Testis (tissue), 3 donors: ENCODE data around the gene C1orf21. TPM values are rescaled to one million over a fixed set of nuclear protein-coding genes. Genes with fewer than 3 reads are reported as not detected.

ENCODE experiments used
- DNase-seq: peaks from one replicate; pipeline ENCODE4 v3.0.0-alpha.2; 2019
- H3K27ac ChIP-seq, 2 donors: fragments of 200-600 bp; sonication (generic); one replicate each; pipeline ENCODE4 v1.5.1; 2019
- H3K27me3 ChIP-seq: fragments of 200-600 bp; sonication (generic); one replicate; pipeline ENCODE4 v1.5.1; 2019
- H3K36me3 ChIP-seq: fragments of 200-600 bp; sonication (generic); one replicate; pipeline ENCODE4 v1.5.1; 2017; ENCODE audit warnings: low read depth; ENCODE audit errors: missing control alignments
- H3K4me1 ChIP-seq: fragments of 200-600 bp; sonication (generic); one replicate; pipeline ENCODE4 v1.5.1; 2019
- H3K4me3 ChIP-seq, 2 donors: fragments of 200-600 bp; sonication (generic); one replicate each; pipeline ENCODE4 v1.5.1; 2017 to 2019
- H3K9me3 ChIP-seq: fragments of 200-600 bp; sonication (generic); one replicate; pipeline ENCODE4 v1.5.1; 2017
- CTCF ChIP-seq, 3 experiments: fragments of 450-650 bp in 2 of 3; fragments of 200-600 bp in 1 of 3; sonication (generic) in 1 of 3; IDR thresholded peaks; one replicate each; pipeline ENCODE4 v1.5.1; 2016 to 2019; ENCODE audit warnings: antibody characterized with exemption in 3 of 3, mild to moderate bottlenecking in 2 of 3, moderate library complexity in 1 of 3
- POLR2A ChIP-seq: fragments of 450-650 bp; IDR thresholded peaks from one replicate; pipeline ENCODE4 v1.6.1; 2017; ENCODE audit warnings: antibody characterized with exemption, mild to moderate bottlenecking, moderate library complexity
- WGBS, 2 donors: methylation state at CpG; one replicate each; pipeline ENCODE4 v1.1.5; 2018; 5-methylcytosine and 5-hydroxymethylcytosine counted together
- intact Hi-C: fragments of 100-400 bp; cut with DNase I; formaldehyde crosslinking; loops from one replicate; pipeline ENCODE4 v1.15.1; 2023; ENCODE audit warnings: low total_unique reads
- polyA plus RNA-seq: library from polyadenylated mRNA; stranded (reverse); fragments of 350-450 nt; fragmentation: Illumina TruSeq; extraction: RNeasy Lipid Tissue Mini Kit (QIAGEN cat#74804); gene quantifications from one replicate; pipeline ENCODE4 v1.2.3, GENCODE V29; 2014; ENCODE audit warnings: low read depth, low replicate concordance; ENCODE audit not compliant: insufficient read depth
- total RNA-seq, 2 donors: library from RNA; depleted of rRNA; stranded (reverse); fragments of >200 nt; gene quantifications; one replicate each; pipeline ENCODE4 v1.2.3, GENCODE V29; 2016

Gene C1orf21
- total and polyA plus RNA-seq, 3 donors from 2014 or later, result 13.9 to 17.2 (median 16.0) TPM

GRCh38 chr1:184672013-184672726 lies 285.3 kb downstream of the C1orf21 start:
- DNase-seq, result no peak
- 55 to 63% methylated on average over 9 of the region's 9 CpGs for WGBS, 2 donors
- Histone ChIP-seq H3K4me1 (no peaks in the 10 kb centered on the region), H3K4me3 (no peak overlapping the region), H3K36me3 (no peaks in the 10 kb centered on the region), H3K9me3 (no peaks in the 10 kb centered on the region), H3K27me3 (no peaks in the 10 kb centered on the region), H3K27ac (no peak overlapping the region)
- TF ChIP-seq CTCF (IDR thresholded peaks at IDR 0.05) (no peak), POLR2A (no peak)
- intact Hi-C loops, result no loop called here

GRCh38 chr1:184673305-184673704 lies 286.5 kb downstream of the C1orf21 start:
- no peak for DNase-seq
- no peak overlapping the region for H3K27ac ChIP-seq
- H3K9me3 ChIP-seq, result no peaks in the 10 kb centered on the region
- TF ChIP-seq CTCF (IDR thresholded peaks at IDR 0.05) (no peak), POLR2A (no peak)
- no peaks in the 10 kb centered on the region for H3K36me3 ChIP-seq
- WGBS, 2 donors, result 64 to 80% methylated on average over 9 of the region's 9 CpGs
- H3K4me1 ChIP-seq, result no peaks in the 10 kb centered on the region
- H3K4me3 ChIP-seq, result no peak overlapping the region
- intact Hi-C loops, result no loop called here
- no peaks in the 10 kb centered on the region for H3K27me3 ChIP-seq

- Histone ChIP-seq H3K27ac (no peak overlapping the region), H3K4me3 (no peak overlapping the region), H3K9me3 (no peaks in the 10 kb centered on the region), H3K36me3 (no peaks in the 10 kb centered on the region), H3K4me1 (no peaks in the 10 kb centered on the region), H3K27me3 (no peaks in the 10 kb centered on the region)
- no peak for DNase-seq
- intact Hi-C loops, result no loop called here
- TF ChIP-seq POLR2A (no peak), CTCF (IDR thresholded peaks at IDR 0.05) (no peak)
These were observed 290.5 kb downstream of the C1orf21 start for GRCh38 chr1:184677344-184677743.
